Hematopoietic multipotent progenitor cell treated with erythropoietin and hydrocortisone succinate and interleukin-3 and kit ligand, for 15 days (in vitro differentiated cells): ENCODE data around the gene MUC5AC.
"Not testable (repeated sequence)": the region's sequence is repeated elsewhere in the genome, so short reads cannot be mapped to it uniquely, and the experiment has no call there.

Source experiments
- DNase-seq: peaks from one replicate; pipeline ENCODE4 v3.0.0-alpha.2; 2015; ENCODE audit warnings: low spot score

The MUC5AC gene

GRCh38 chr11:1208394-1209261, 50.9 kb downstream of the MUC5AC start:
- DNase-seq, result no peak

- DNase-seq, result no peak
Measured at GRCh38 chr11:1209371-1210057, 51.8 kb downstream of the MUC5AC start.

DNA sequence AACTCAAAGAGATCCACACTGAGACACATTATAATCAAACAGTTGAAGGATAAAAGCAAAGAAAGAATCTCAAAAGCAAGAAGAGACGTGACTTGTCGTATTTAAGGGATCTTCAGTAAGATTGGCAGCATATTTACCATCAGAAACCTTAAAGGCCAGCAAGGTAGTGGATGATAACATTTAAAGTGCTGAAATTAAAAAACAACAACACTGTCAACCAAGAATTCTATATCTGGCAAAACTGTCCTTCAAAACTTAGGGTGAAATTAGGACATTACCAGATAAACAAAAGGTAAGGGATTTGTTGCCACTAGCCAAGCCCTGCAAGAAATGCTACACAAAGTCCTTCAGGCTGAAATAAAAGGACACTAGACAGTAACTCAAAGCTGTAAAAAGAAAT, 54.1 kb downstream of the MUC5AC start:
- no peak for DNase-seq

GRCh38 chr11:1215826-1216225, 58.1 kb downstream of the MUC5AC start:
- DNase-seq, result not testable (repeated sequence)

GRCh38 chr11:1217151-1217550, 59.4 kb downstream of the MUC5AC start:
- no peak for DNase-seq

GRCh38 chr11:1218256-1218787, 60.6 kb downstream of the MUC5AC start:
- DNase-seq, result no peak

GRCh38 chr11:1218788-1219445, 61.2 kb downstream of the MUC5AC start:
- DNase-seq, result no peak

DNA sequence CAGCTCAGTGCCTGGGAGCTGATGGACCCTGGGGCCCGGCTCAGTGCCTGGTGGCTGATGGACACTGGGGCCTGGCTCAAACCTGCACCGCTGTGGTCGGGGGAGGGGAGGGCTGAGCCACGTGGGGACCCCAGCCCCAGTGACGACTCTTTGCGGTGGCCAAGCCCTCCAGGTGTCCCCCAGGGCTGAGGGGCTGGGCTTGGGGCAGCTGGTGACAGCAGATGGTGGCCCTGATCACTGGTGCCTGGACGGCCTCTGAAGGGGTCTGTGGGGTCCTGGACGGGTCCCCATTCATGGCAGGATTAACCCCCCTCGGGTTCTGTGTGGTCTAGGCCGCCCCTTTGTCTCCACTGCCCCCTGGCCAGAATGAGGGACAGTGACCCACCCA, 61.7 kb downstream of the MUC5AC start:
- DNase-seq, result no peak

GRCh38 chr11:1219834-1220815, 62.4 kb downstream of the MUC5AC start:
- DNase-seq, result no peak

- DNase-seq, result no peak
Measured at GRCh38 chr11:1220941-1221721, 63.4 kb downstream of the MUC5AC start.

DNA sequence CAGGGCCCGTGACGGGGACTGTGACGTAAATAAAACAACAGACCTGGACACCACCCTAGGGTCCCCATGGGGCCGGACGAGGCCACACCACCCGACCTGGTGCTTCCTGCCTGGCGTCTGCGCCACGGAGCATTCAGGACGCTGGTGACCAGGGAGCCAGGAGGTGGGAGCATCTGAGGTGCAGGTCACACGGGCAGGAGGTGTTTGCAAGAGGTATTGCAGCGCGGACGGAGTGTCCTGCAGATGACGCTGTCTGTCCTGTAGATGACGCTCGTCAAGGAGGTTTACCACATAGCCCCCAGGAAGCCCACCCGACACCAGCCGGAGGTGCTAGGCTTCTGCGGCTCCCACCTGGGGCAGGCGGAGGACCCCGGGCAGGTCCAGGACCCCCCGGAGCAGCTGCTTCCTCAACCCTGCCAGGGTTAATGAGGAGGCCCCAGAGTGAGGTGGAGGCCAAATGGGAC, 64.1 kb downstream of the MUC5AC start:
- no peak for DNase-seq

DNA sequence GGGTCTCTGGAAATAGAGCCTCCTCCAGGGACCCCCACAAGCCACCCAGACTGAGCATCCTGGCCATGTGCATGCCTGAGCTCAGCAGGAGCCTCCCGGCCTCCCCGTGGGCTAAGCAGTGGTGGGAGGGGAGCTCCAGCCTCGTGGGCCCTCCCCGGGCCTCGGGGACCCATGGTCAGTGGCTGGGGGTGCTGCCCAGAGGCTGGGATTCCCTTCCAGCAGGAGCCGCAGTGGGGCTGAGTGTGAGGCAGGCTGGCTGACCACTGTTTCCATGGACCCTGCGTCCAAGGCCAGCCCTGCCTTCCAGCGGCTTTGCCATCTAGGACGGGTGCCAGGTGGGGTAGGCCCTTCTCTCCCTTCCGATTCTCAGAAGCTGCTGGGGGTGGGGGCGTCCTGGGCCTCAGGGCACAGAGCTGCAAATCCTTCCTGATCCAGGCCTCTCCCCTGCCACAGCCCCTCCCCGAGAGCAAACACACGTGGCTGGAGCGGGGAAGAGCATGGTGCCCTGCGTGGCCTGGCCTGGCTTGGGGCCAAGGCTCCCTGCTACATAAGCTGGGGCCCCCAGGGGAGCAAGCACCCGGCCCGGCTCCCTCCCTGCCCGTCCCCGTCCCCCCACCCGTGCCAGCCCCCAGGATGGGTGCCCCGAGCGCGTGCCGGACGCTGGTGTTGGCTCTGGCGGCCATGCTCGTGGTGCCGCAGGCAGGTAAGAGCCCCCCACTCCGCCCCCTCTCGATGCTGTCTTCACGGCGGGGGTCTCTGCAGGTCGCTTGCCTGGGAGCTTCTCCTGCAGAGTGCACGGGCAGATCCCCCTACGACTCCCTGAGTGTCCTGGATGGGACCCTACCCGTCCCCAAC, 65.0 kb downstream of the MUC5AC start, which contains the start of gene MUC5B:
Gene MUC5B, plus strand, starts transcription at position 576 of the 855 bp plus-strand sequence. Its CDS starts 58 bp downstream, at position 634.
- DNase-seq, result no peak

DNA sequence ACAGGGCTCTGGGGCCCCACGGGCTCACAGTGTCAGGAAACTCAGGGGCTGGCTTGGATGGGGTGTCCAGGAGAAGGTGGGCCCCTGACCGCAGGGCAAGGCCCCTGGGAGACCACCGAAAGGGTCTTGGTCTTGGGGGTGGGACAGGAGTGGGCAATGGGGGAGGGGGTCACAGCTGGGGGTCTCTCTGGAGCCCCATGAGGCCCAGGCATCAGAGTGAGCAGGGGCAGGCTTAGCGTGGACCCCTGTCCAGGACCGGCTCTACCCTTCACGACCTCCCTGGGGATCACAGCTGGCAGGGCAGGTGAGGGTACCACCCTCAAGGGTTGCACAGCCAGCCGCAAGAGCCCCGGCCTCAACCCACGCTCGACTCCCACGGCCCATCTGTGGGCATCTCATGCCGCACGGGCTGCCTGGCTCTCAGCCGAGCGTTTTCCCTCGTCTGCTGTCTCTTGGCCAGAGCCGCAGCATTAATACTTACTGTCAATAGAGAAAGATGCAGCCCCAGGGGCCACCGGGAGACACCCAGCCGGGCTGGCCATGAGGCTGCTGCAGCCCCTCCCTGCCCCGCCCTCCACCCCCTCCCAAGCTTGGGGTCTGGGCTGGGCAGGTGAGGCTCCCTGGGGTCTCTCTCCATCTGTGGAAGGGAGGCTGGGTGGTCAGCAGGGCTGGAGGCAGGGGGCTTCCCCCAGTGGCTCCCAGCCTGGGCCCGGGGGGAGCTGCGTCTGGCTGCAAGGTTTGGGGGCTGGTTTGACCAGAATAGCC, 65.8 kb downstream of the MUC5AC start:
- DNase-seq, result no peak

DNA sequence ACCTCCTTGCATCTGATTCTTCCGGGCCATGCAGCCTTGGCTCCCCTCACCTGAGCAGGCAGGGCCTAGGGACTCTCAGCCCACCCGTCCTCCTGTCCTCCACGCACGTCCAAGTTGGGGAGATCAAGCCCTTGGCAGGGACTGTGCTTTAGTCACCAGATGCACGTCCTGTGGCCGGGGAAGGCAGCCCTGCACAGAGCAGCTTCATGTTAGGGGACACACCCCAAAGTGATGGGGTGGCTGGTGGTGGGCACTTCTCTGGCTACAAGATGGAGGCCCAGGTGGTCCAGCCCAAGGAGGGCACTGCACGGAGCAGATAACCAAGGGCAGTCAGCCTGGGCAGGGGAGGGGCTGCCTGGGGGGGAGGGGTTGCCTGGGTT, 66.3 kb downstream of the MUC5AC start:
- no peak for DNase-seq

- no peak for DNase-seq
Measured at GRCh38 chr11:1224491-1225385, 67.0 kb downstream of the MUC5AC start.

GRCh38 chr11:1225386-1226225, 67.9 kb downstream of the MUC5AC start:
- DNase-seq, result no peak
